ENCODE measurements around the gene HADHB.

- TF ChIP-seq, protein P1, sequence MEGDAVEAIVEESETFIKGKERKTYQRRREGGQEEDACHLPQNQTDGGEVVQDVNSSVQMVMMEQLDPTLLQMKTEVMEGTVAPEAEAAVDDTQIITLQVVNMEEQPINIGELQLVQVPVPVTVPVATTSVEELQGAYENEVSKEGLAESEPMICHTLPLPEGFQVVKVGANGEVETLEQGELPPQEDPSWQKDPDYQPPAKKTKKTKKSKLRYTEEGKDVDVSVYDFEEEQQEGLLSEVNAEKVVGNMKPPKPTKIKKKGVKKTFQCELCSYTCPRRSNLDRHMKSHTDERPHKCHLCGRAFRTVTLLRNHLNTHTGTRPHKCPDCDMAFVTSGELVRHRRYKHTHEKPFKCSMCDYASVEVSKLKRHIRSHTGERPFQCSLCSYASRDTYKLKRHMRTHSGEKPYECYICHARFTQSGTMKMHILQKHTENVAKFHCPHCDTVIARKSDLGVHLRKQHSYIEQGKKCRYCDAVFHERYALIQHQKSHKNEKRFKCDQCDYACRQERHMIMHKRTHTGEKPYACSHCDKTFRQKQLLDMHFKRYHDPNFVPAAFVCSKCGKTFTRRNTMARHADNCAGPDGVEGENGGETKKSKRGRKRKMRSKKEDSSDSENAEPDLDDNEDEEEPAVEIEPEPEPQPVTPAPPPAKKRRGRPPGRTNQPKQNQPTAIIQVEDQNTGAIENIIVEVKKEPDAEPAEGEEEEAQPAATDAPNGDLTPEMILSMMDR (conservative IDR thresholded peaks at IDR 0.05) = no peak
- no peak for TF ChIP-seq EZH2 (IDR thresholded peaks at IDR 0.05; ENCODE audit: low read depth)
These were observed 92.6 kb downstream of the HADHB start for GRCh38 chr2:26337298-26337697.
